SIG-M5 treated with dmso at 0.1 percent for 504 hours (cell line): ENCODE results near the gene LAIR1.
"Not testable (repeated sequence)": the region's sequence is repeated elsewhere in the genome, so short reads cannot be mapped to it uniquely, and the experiment has no call there.

Source experiments
- DNase-seq: peaks from one replicate; lab custom pipeline; 2025; ENCODE audit not compliant: unreplicated experiment; lab: John Stamatoyannopoulos, UW

The LAIR1 gene

DNA sequence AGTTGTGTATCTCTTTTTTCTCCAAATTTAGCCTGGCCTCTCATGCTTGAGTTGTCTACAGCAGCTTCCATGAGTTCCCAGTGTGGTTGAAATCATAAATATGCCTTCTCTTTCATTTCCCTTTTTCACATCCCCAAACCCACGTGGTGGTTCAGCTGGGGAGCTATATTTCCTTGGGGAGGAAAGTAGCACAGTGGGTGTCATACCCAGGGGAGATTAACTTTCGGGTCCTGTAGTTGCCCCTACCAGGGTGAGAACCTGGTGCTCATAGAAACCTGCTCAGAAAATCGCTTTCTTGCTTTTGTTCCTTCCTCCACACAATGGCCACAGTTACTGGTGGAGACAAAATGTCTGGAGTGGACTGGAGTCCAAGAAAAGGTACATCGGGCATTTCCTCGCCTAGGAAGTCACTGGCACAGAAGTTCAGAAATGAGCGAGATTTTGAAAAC is 18.8 kb downstream of the LAIR1 start:
- DNase-seq: peak; percentile 87

DNA sequence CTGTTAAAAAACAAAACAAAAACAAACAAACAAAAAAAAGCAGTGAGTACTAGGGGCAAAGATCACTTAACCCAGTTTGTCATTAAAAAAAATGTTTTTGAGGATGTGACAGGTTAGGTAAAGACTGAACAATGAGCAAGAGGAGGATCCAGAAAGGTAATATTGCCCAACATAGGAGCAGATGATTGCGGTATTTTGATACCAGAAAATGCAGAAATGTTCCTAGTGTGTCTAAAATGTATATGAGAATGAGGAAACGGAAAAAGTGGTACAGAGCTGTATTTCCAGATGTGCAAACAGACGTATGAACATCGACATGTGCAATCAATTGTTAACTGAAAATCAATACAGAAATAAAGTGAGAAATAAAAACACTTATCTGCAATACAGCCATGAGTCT is 20.9 kb downstream of the LAIR1 start:
- DNase-seq: peak; percentile 89

DNA sequence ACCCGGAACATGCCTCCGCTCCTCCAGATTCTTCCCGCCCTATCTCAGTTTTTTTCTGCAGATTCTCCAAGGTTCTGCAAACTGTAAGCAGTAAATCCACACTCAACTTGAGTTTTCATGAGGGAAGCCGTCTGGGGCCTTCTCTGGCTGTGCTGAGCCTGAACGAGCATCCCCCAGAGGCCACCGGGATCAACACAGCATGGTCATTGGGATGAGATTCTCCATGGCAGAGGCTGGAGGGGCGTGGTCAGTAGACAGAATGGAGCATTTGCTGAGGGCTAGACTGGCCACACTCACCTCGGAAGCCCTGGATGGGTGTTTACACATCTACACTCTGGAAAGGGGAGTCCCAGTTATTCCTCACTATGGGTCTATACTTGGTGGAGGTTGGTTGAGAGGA is 23.4 kb downstream of the LAIR1 start:
- no peak for DNase-seq

GRCh38 chr19:54339646-54340358 is 24.9 kb downstream of the LAIR1 start:
- DNase-seq: peak; percentile 54

- DNase-seq: no peak
Observed at GRCh38 chr19:54338521-54338920, 26.2 kb downstream of the LAIR1 start.

DNA sequence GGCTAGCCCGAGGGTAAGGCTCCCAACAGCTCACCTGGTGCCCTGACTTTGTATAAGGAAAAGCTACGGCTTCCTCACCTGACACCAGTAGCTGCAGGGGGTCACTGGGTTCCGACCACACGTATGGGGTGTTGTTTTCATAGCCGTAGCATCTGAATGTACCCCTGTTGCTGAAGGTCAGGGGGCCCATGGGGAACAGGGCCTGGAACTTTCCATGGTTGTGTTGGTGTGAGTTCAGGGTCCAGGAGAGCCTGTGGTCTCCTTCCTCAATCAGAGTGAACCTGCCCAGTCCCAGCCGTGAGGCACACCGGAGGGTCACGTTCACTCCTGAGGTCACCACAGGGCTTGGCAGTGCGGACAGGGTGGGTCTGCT is 26.9 kb downstream of the LAIR1 start:
- DNase-seq: no peak

- no peak for DNase-seq
Observed at GRCh38 chr19:54336893-54337857, 27.6 kb downstream of the LAIR1 start.

DNA sequence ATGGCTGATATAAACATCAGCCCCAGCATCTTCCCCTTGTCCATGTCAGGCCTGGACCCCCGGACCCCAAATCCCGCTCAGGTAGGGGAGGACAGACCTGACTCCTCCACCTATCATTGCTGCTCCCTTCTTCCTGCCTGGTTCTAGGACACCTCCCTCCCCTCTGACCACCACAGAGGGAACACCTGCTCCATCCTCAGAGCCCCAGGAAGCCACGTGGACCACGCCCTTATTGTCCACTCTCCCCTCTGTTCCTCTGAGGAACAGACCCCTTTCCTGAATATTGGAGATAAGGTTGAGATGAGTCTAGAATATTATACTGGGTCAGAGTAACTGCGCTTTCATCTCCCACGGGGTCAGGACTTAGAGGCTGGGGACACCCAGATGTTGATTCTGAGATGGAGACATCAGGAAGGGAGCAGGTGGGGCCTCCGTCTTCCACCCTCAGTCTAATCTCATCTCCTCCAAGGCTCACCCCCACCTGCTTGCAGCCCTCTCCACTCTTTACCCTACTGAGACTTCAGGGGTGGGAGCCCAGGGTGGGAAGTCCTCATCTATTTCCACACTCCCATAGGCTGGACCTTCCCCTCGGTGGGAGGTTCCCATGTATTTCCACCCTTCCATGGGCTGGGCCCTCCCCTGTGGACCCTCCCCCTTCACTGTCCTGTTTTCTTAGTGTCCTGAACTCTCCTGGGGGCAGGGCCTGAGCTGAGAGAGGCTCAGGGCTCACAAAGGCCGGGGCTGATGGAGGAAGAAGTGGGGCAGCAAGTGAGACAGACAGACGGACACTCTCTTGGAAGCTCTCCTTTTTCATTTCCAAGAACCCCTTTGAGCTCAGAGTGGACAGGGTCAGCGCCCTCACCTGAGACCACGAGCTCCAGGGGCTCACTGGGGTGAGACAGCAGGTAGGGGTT is 28.5 kb downstream of the LAIR1 start:
- DNase-seq: no peak

- DNase-seq: no peak
Observed at GRCh38 chr19:54335164-54335563, 29.6 kb downstream of the LAIR1 start.

DNA sequence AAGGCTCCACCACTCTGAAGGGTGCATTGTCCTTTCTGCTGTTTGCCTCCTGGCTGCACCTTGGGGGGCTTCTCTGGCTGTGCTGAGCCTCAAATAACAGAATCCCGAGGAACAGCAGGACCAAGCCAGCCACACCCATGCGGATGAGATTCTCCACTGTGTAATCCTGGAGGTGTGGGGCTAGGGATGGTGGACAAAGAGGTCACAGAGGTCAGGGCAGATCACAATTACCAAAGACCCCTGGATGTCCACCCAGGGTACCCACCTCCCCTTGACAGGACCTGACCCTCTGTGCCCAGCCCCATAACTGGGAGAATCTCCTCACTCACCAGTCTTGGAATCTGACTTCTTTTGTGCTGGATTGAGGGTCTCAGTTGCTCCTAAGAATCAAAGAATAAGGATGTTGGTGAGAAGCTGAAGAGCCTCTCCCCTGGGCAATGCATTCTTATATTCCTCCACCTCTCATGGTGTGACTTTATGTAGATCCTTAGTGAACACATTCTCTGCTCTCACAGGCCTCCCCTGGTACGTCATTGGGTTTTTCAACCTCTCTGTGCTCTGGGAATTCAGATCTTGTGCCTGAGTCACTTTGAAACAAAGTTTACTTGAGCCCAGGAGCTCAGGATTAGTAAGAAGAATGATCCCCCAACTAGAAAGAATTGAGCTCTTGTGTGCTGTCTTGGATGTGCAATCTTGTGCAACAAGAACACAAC is 31.0 kb downstream of the LAIR1 start:
- no peak for DNase-seq

DNA sequence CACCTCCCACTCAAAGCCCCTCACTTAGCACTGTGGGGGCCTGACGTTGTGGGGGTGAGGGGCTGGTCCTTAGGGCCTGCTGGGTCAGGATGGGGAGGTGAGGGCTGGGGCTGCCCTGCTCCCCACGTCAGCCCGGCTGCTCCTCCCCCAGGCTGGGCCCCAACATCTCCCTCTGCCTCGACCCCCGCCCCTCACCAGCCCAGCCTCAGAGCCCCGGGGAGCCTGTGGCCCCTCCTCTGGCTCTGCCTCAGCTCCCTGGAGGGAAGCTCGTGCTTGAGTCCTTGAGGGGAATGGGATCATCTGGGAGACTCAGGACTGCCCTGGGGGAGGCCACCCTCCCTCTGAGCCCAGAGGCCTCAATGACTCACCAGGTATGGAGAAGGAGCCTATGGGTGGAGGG is 32.6 kb downstream of the LAIR1 start:
- no peak for DNase-seq

DNA sequence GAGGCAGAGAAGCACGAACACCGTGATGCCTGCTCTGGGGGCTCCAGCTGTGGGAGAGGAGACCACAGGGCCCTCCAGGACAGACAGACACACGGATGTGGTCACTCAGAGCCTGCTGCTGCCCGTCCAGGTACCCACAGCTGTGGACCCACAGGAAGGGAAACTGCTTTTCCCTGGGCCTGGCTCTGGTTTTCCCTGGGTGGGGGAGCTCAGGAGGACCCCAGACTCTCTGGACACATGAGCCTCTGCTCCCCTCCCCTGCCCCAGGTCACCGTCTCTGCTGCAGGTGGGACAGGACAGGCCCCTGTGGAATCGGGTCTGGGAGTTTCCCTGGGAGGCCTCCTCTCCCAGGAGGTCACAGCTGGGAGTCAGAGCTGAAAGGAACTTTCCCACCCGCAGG is 33.1 kb downstream of the LAIR1 start:
- no peak for DNase-seq

DNA sequence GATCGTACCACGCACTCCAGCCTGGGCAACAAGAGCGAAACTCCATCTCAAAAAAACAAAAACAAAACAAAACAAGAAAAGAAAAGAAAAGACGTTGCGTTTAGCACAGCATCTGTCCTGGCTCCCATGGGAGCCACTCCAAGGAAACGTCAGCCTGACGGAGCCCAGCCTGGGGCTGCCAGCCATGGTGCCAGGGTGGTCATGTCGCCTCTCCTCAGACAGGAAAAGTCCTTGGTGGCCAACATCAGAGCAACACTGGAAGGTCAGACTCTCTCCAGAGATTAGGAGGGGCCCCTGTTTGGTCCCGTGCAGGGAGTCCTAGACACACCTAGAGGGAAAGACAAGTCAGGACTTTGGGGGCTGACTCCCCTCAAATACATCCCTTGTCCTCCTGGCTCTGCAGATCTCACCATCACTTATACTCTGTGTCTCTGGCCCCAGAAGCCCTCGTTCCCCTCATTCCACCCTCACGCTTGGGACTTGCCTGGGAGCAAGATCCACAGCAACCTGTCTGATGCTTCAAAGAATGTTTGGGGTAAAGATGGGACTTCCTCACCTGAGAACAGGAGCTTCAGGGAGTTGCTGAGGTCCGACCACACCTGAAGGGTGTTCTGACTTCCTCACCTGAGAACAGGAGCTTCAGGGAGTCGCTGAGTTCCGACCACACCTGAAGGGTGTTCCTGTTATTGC is 35.1 kb downstream of the LAIR1 start:
- DNase-seq: no peak

DNA sequence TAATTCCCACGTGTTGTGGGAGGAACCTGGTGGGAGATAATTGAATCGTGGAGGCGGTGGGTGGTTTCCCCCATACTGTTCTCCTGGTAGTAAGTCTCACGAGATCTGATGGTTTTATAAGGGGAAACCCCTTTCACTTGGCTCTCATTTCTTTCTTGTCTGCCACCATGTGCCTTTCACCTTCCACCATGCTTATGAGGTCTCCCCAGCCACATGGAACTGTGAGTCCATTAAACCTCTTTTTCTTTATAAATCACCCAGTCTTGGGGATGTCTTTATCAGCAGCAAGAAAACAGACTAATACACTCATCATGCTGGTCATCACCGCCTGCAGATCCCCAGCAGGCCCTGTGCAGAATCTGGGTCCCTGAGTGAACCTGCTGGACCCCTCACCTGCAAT is 36.0 kb downstream of the LAIR1 start:
- not testable (repeated sequence) for DNase-seq

DNA sequence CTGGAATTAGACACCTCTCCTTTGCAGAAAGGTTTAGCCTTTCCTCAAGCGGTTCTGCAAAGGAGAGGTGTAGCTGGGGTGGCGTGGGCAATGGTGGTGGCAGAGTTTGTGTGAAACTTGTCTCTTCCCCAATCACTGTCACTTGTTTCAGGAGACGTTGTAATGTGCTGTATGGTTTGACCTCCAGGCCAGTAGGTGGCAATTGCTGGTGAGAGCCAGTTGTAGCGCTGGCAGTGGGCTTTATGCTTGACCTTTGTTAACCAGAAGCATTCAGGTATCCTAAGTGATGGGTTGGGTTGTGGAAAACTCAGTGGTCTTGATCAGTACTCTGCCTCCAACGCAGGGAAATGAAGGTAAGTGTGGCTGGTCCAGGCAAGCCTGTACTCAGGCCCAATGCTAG is 39.1 kb downstream of the LAIR1 start:
- DNase-seq: no peak

DNA sequence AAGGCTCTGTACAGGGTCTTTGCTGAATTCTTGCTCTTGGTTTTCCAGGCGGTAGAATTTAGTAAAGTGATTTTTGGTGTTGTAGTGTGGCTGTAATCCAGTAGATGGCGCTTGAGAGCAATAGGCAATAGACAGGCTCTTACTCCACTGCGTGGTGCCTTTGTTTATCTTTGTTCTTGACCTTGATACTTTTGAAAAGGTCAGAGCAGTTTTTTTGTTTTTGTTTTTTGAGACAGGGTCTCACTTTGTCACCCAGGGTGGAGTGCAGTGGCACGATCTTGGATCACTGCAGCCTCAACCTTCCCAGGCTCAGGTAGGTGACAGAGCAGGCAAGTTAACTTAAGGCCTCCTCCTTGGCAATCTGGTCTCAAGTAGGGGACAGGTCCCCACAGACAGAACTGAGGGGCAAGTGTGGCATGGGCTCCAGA is 39.5 kb downstream of the LAIR1 start:
- DNase-seq: peak; percentile 69

GRCh38 chr19:54324071-54324470 is 40.7 kb downstream of the LAIR1 start:
- DNase-seq: no peak

GRCh38 chr19:54322934-54323333 is 41.8 kb downstream of the LAIR1 start:
- DNase-seq: not testable (repeated sequence)

DNA sequence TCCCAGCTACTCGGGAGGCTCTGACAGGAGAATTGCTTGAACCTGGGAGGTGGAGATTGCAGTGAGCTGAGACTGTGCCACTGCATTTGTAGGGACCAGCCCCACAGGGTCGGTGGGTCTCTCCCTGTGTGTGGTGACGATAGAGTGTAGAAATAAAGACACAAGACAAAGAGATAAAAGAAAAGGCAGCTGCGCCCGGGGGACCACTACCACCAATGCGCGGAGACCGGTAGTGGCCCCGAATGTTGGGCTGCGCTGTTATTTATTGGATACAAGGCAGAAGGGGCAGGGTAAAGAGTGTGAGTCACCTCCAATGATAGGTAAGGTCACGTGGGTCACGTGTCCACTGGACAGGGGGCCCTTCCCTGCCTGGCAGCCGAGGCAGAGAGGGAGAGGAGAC is 42.4 kb downstream of the LAIR1 start:
- DNase-seq: not testable (repeated sequence)
